Hepatocyte (in vitro differentiated cells): ENCODE results near the gene VSIG10L2. TPM values are rescaled to one million over a fixed set of nuclear protein-coding genes. Genes with fewer than 3 reads are reported as not detected.

Source experiments
- DNase-seq: peaks from one replicate; pipeline ENCODE4 v3.0.0-alpha.2; 2016; ENCODE audit warnings: low spot score
- H2AFZ ChIP-seq: fragments of 200-600 bp; sonication (generic); 2 replicates; pipeline ENCODE4 v1.6.0; 2016; ENCODE audit warnings: antibody characterized with exemption, mild to moderate bottlenecking
- H3K27ac ChIP-seq: fragments of 200-600 bp; sonication (generic); 2 replicates; pipeline ENCODE4 v1.5.1; 2016; ENCODE audit warnings: mild to moderate bottlenecking
- H3K27me3 ChIP-seq: fragments of 200-600 bp; sonication (generic); 2 replicates; pipeline ENCODE4 v1.6.1; 2016
- H3K36me3 ChIP-seq: fragments of 200-600 bp; sonication (generic); replicated peaks from 2 replicates; pipeline ENCODE4 v1.5.1; 2016; ENCODE audit warnings: low read depth; ENCODE audit not compliant: insufficient read depth
- H3K4me1 ChIP-seq: fragments of 200-600 bp; sonication (generic); 2 replicates; pipeline ENCODE4 v1.5.1; 2016; ENCODE audit warnings: mild to moderate bottlenecking, moderate library complexity; ENCODE audit not compliant: insufficient read depth
- H3K4me2 ChIP-seq: fragments of 200-600 bp; sonication (generic); 2 replicates; pipeline ENCODE4 v1.6.0; 2016
- H3K4me3 ChIP-seq: fragments of 200-600 bp; sonication (generic); 2 replicates; pipeline ENCODE4 v1.5.1; 2016; ENCODE audit warnings: mild to moderate bottlenecking
- H3K79me2 ChIP-seq: fragments of 200-600 bp; sonication (generic); 2 replicates; pipeline ENCODE4 v1.6.0; 2017; ENCODE audit warnings: mild to moderate bottlenecking
- H3K9me2 ChIP-seq: fragments of 200-600 bp; sonication (generic); replicated peaks from 2 replicates; pipeline ENCODE4 v1.6.0; 2017; ENCODE audit warnings: mild to moderate bottlenecking; ENCODE audit not compliant: insufficient read depth
- H3K9me3 ChIP-seq: fragments of 200-600 bp; sonication (generic); 2 replicates; pipeline ENCODE4 v1.5.1; 2016; ENCODE audit warnings: low read depth, mild to moderate bottlenecking
- H4K20me1 ChIP-seq: fragments of 200-600 bp; sonication (generic); 2 replicates; pipeline ENCODE4 v1.6.0; 2016; ENCODE audit warnings: mild to moderate bottlenecking; ENCODE audit not compliant: insufficient read depth, poor library complexity, severe bottlenecking
- CTCF ChIP-seq: fragments of 200-600 bp; sonication (generic); IDR thresholded peaks from 2 replicates; pipeline ENCODE4 v1.5.1; 2016; ENCODE audit warnings: antibody characterized with exemption, mild to moderate bottlenecking; ENCODE audit not compliant: poor library complexity
- EZH2 ChIP-seq: fragments of 200-600 bp; sonication (generic); IDR thresholded peaks from 2 replicates; pipeline ENCODE4 v1.6.1; 2016; ENCODE audit warnings: antibody characterized with exemption, mild to moderate bottlenecking, borderline replicate concordance
- EZH2phosphoT487 ChIP-seq: fragments of 200-600 bp; sonication (generic); IDR thresholded peaks from one replicate; pipeline ENCODE4 v1.6.1; 2018; ENCODE audit warnings: antibody characterized with exemption, mild to moderate bottlenecking, low read depth, moderate library complexity; ENCODE audit not compliant: unreplicated experiment, severe bottlenecking
- WGBS: methylation state at CpG from one replicate; pipeline ENCODE4 v1.1.6; 2016; ENCODE audit warnings: low lambda C conversion rate; ENCODE audit errors: missing lambda C conversion rate; 5-methylcytosine and 5-hydroxymethylcytosine counted together
- polyA plus RNA-seq: library from polyadenylated mRNA; unstranded; fragments of >200 nt; fragmentation: Nextera tagmentation; extraction: Ambion mirVana; gene quantifications from 2 replicates; pipeline ENCODE4 v1.2.1, GENCODE V29; 2016
- total RNA-seq: library from RNA; depleted of rRNA; stranded (reverse); fragments of >200 nt; gene quantifications from 2 replicates; pipeline ENCODE4 v1.2.3, GENCODE V29; 2014

Gene VSIG10L2
- total and polyA plus RNA-seq, 2 experiments from 2014 or later = not detected

DNA sequence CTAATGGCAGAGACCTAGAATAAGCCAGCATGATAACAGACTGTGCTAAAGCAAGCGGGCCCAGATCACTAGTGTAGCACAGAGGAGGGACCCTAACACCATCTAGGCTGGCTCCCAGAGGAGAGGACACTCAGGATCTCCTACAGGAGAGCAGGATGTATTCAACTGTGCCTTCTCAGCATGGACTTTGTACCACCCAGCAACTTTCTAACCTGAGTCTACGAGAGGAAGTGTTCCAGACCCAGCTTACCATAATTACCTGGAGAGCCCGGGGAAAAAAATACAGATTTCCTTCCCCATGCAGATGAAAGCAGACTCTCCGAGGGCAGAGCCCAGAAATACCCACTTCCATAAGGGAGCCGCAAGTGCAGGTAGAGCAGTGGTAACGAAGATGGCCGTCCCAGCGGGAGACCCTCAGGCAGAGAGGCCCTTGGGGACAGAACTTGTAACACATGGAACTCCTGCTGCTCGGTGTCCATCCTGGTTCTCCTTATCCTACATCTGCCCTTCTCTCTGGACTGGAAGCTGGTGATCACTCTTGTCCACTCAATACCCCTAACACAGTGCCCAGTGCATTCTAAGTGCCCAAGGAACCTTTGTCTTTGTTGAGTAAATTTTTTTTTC, 21.3 kb upstream of the VSIG10L2 start:
- Histone ChIP-seq H3K9me3 (no peaks in the 10 kb centered on the region), H3K79me2 (no peaks in the 10 kb centered on the region), H3K36me3 (no peaks in the 10 kb centered on the region), H3K4me3 (no peak overlapping the region), H3K27ac (peak overlapping the region; percentile 63), H3K4me1 (peaks cover 15% of the 10 kb centered on the region), H3K4me2 (no peak overlapping the region), H3K9me2 (no peaks in the 10 kb centered on the region), H3K27me3 (no peaks in the 10 kb centered on the region), H2AFZ (no peak overlapping the region), H4K20me1 (no peaks in the 10 kb centered on the region)
- WGBS = 85% methylated on average over 9 of the region's 9 CpGs
- DNase-seq = no peak
- no peak for TF ChIP-seq EZH2
- TF ChIP-seq CTCF = no peak
- no peak for TF ChIP-seq EZH2phosphoT487

GRCh38 chr11:125925247-125925740, 20.6 kb upstream of the VSIG10L2 start:
- H3K27ac ChIP-seq = peak overlapping the region; percentile 63
- H2AFZ ChIP-seq = no peak overlapping the region
- 41% methylated on average over 6 of the region's 6 CpGs for WGBS
- no peaks in the 10 kb centered on the region for H4K20me1 ChIP-seq
- TF ChIP-seq CTCF (peak; percentile 23), EZH2phosphoT487 (no peak), EZH2 (no peak)
- DNase-seq = peak; percentile 74
- no peaks in the 10 kb centered on the region for H3K9me3 ChIP-seq
- H3K4me3 ChIP-seq = no peak overlapping the region
- peaks cover 15% of the 10 kb centered on the region for H3K4me1 ChIP-seq
- H3K4me2 ChIP-seq = no peak overlapping the region
- no peaks in the 10 kb centered on the region for H3K9me2 ChIP-seq
- no peaks in the 10 kb centered on the region for H3K27me3 ChIP-seq
- H3K36me3 ChIP-seq = no peaks in the 10 kb centered on the region
- no peaks in the 10 kb centered on the region for H3K79me2 ChIP-seq

DNA sequence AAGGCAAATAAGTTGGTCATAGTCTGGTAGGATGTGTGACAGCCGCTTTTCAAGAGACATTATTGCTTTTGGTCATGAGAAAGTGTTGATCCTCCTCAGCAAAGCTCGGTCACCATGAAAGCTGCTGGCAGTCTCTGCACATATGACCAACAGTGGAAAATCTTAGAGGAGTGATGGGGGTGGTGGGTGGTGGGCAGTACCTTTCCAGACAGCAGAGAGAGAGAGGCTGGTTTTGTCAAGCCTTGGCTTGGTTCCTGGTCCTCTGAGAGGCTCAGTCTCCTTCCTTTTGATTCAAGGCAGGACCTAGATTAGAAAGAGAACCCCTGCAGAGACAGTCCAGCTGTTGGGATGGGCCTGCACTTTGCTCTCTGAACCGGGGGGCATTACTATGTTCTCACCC, 20.0 kb upstream of the VSIG10L2 start:
- H3K4me1 ChIP-seq = peaks cover 15% of the 10 kb centered on the region
- peak overlapping the region; percentile 23 for H3K27ac ChIP-seq
- H2AFZ ChIP-seq = no peak overlapping the region
- no peaks in the 10 kb centered on the region for H3K9me3 ChIP-seq
- no peak overlapping the region for H3K4me3 ChIP-seq
- H3K4me2 ChIP-seq = no peak overlapping the region
- DNase-seq = no peak
- H3K79me2 ChIP-seq = no peaks in the 10 kb centered on the region
- no peak for TF ChIP-seq EZH2
- TF ChIP-seq CTCF = no peak
- TF ChIP-seq EZH2phosphoT487 = no peak
- H3K36me3 ChIP-seq = no peaks in the 10 kb centered on the region
- no peaks in the 10 kb centered on the region for H3K9me2 ChIP-seq
- no peaks in the 10 kb centered on the region for H3K27me3 ChIP-seq
- no peaks in the 10 kb centered on the region for H4K20me1 ChIP-seq
- 88% methylated on average over 3 of the region's 3 CpGs for WGBS
